ENCODE results near the gene LY6G6C.

Gene LY6G6C

DNA sequence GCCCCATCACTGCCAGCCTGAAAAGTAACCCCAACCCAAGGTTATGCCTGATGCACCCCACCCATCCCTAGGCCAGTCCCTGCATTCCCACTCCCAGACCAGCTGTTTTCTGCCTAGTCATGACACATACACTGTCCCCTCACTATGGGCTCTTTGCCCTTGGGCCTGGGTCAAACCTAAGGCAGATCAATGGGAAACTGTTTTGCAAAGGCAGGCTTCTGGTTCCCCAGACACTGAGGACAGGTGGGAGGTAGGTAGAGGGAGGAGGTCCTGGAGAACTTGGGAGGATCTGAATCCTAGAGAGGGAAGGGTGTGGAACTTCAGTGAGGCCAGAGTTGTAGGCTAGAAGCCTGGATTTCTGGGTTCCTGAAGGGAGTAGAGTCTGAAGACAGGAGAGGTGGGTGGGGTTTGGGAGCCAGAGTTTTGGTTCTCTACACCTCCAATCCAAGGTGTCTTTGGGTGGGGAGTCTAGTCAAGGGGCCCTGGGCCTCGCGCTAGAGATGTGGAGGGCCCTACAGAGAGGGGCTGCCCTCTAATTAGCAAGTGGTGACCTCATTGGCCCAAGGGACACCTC, 12.8 kb upstream of the LY6G6C start:
- Histone ChIP-seq H3K27me3 (replicated peaks; ENCODE audit: control insufficient read depth, insufficient read depth, low read length, poor library complexity, severe bottlenecking) (no peaks in the 10 kb centered on the region), H3K36me3 (ENCODE audit: control insufficient read depth, insufficient read depth, low read length) (peaks cover 21% of the 10 kb centered on the region), H3K4me3 (ENCODE audit: insufficient read depth, low read depth, low read length, poor library complexity, severe bottlenecking) (peak overlapping the region; percentile 66), H3K9me3 (ENCODE audit: control insufficient read depth, low read length) (no peaks in the 10 kb centered on the region), H3K27ac (ENCODE audit: insufficient read depth, low read length, poor library complexity, severe bottlenecking) (peak overlapping the region; percentile 85), H3K4me1 (ENCODE audit: control insufficient read depth, insufficient read depth, low read length, poor library complexity, severe bottlenecking) (peaks cover 50% of the 10 kb centered on the region)
- DNase-seq, result peak in 1 of 3 donors; percentile 51

DNA sequence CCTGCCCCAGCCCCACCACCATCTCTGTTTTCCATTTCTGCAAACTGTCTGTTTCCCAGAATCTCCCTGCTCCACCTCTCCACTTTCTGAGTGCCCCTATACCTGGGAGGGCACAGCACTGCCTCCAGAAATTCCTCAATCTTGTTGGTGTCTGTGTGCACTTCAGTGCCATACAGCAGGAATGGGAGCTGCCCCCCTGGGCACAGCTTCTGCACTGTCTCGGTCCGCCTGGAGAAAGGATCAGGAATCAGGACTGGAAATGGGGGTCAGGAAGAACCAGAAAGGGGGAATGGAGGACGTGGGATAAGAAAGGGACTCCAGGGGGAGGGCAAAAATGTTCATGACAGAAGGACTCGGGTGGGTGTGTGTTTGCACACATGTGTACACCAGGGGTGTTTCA, 12.2 kb upstream of the LY6G6C start:
- Histone ChIP-seq H3K4me1 (ENCODE audit: control insufficient read depth, insufficient read depth, low read length, poor library complexity, severe bottlenecking) (peaks cover 50% of the 10 kb centered on the region), H3K27me3 (replicated peaks; ENCODE audit: control insufficient read depth, insufficient read depth, low read length, poor library complexity, severe bottlenecking) (no peaks in the 10 kb centered on the region), H3K9me3 (ENCODE audit: control insufficient read depth, low read length) (no peaks in the 10 kb centered on the region), H3K27ac (ENCODE audit: insufficient read depth, low read length, poor library complexity, severe bottlenecking) (peak overlapping the region; percentile 85), H3K36me3 (ENCODE audit: control insufficient read depth, insufficient read depth, low read length) (peaks cover 21% of the 10 kb centered on the region), H3K4me3 (ENCODE audit: insufficient read depth, low read depth, low read length, poor library complexity, severe bottlenecking) (no peak overlapping the region)
- no peak for DNase-seq

DNA sequence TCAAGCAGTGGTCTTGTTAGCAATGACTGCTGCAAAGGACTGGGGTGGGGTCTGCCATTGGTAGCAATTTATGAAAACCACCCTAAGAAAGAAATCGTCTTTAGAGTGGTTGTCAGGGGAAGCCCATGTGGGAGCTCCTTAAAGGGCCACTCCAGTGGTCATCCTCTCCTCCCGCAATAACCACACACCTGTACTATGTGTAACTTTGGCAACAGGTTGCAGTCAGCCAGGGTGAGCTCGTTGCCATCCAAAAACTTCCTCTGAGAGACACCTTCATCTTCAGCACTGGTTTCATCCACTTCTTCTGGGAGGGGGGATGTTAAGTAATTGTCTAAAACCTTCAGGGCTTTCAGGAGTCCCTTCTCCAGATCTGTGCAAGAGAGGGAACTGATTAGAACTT, 10.5 kb upstream of the LY6G6C start:
- H3K4me3 ChIP-seq (ENCODE audit: insufficient read depth, low read depth, low read length, poor library complexity, severe bottlenecking), result no peak overlapping the region
- H3K9me3 ChIP-seq (ENCODE audit: control insufficient read depth, low read length), result no peaks in the 10 kb centered on the region
- H3K27me3 ChIP-seq (replicated peaks; ENCODE audit: control insufficient read depth, insufficient read depth, low read length, poor library complexity, severe bottlenecking), result no peaks in the 10 kb centered on the region
- no peak overlapping the region for H3K27ac ChIP-seq (ENCODE audit: insufficient read depth, low read length, poor library complexity, severe bottlenecking)
- peaks cover 21% of the 10 kb centered on the region for H3K36me3 ChIP-seq (ENCODE audit: control insufficient read depth, insufficient read depth, low read length)
- peaks cover 37% of the 10 kb centered on the region for H3K4me1 ChIP-seq (ENCODE audit: control insufficient read depth, insufficient read depth, low read length, poor library complexity, severe bottlenecking)
- DNase-seq, result no peak

DNA sequence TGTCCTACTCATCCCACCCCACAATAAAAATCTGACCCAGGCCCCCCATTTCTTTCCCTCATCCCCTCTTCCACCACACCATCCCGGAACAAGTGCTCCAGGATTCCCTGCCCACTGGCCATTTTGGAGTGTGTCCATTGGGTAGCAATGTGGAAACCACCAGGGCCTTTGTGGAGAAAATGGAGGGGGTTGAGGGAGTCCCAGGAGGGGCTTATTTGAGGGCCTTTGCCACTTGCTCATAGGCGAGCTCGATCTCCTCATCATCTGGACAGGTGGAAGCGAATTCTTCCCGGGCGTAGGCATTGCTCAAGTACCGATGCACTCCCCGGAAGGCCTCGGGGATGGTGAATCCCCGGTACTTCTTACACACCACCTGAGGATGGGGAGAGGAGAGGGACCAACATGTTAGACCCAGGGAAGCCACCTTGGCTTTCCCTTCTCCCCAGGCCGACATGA, 9.1 kb upstream of the LY6G6C start:
- Histone ChIP-seq H3K27me3 (replicated peaks; ENCODE audit: control insufficient read depth, insufficient read depth, low read length, poor library complexity, severe bottlenecking) (no peaks in the 10 kb centered on the region), H3K27ac (ENCODE audit: insufficient read depth, low read length, poor library complexity, severe bottlenecking) (peak overlapping the region; percentile 67), H3K4me1 (ENCODE audit: control insufficient read depth, insufficient read depth, low read length, poor library complexity, severe bottlenecking) (peaks cover 31% of the 10 kb centered on the region), H3K36me3 (ENCODE audit: control insufficient read depth, insufficient read depth, low read length) (peaks cover 21% of the 10 kb centered on the region), H3K4me3 (ENCODE audit: insufficient read depth, low read depth, low read length, poor library complexity, severe bottlenecking) (no peak overlapping the region), H3K9me3 (ENCODE audit: control insufficient read depth, low read length) (no peaks in the 10 kb centered on the region)
- DNase-seq, result no peak

DNA sequence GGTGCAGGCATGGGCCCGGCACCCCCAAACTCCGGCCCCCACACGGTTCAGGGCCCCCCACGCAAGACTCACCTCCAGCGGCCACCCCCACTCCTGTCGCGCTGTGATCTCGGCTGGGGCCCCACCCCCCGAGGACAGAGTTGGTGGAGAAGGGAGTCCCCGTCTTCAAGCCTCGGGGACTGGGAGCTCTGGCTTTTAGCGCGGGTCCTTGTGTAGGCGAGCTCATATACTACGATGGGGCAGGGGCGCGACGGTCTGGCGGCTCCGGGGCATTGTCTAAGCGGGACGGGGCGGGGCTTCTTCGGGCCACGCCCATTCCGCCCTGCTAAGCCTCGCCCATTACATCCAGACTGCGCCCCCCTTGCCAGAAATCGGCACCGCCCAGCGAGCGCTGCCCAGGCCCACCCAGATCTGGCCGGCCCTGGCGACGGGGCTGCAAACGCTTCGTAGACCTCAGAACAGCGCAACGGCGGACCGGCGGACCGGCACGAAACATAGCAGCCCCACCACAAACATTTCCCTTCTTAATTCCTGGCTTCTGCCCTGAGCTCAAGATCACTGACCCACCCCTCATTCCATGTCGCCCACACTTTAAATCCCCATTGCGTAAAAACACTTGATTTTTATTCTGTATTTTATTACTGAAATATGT, 8.6 kb upstream of the LY6G6C start:
- Histone ChIP-seq H3K27me3 (replicated peaks; ENCODE audit: control insufficient read depth, insufficient read depth, low read length, poor library complexity, severe bottlenecking) (no peaks in the 10 kb centered on the region), H3K9me3 (ENCODE audit: control insufficient read depth, low read length) (no peaks in the 10 kb centered on the region), H3K27ac (ENCODE audit: insufficient read depth, low read length, poor library complexity, severe bottlenecking) (peak overlapping the region; percentile 67), H3K4me1 (ENCODE audit: control insufficient read depth, insufficient read depth, low read length, poor library complexity, severe bottlenecking) (peaks cover 31% of the 10 kb centered on the region), H3K36me3 (ENCODE audit: control insufficient read depth, insufficient read depth, low read length) (peaks cover 21% of the 10 kb centered on the region), H3K4me3 (ENCODE audit: insufficient read depth, low read depth, low read length, poor library complexity, severe bottlenecking) (peak overlapping the region; percentile 72)
- DNase-seq, result peak; percentile 56 to 60 (median 57)

DNA sequence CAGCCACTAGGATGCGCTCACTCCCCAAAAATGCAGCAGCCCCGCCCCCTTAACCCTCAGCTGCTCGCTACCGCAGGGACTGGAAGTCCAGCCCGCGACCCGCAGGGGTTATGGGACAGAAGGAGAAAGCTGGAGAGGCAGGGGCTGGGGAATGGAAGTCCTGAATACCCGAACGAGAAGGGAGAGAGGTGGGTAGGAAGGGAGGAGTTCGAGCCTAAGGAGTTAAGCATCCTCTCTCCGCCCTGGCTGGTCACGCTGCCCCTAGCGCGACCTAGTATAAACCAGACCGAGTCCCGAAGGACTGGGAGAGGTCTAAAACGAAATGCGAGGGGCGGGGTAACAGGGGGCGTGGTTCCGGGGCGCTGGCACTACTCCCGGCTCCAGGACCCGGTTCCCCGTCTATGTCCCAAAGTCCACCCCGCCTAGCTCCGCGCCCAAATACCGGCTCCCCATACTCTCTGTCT, 8.0 kb upstream of the LY6G6C start:
- H3K4me3 ChIP-seq (ENCODE audit: insufficient read depth, low read depth, low read length, poor library complexity, severe bottlenecking), result peak overlapping the region; percentile 72
- no peaks in the 10 kb centered on the region for H3K27me3 ChIP-seq (replicated peaks; ENCODE audit: control insufficient read depth, insufficient read depth, low read length, poor library complexity, severe bottlenecking)
- H3K27ac ChIP-seq (ENCODE audit: insufficient read depth, low read length, poor library complexity, severe bottlenecking), result peak overlapping the region; percentile 67
- peak; percentile 58 to 76 (median 66) for DNase-seq
- peaks cover 26% of the 10 kb centered on the region for H3K4me1 ChIP-seq (ENCODE audit: control insufficient read depth, insufficient read depth, low read length, poor library complexity, severe bottlenecking)
- no peaks in the 10 kb centered on the region for H3K9me3 ChIP-seq (ENCODE audit: control insufficient read depth, low read length)
- peaks cover 21% of the 10 kb centered on the region for H3K36me3 ChIP-seq (ENCODE audit: control insufficient read depth, insufficient read depth, low read length)

DNA sequence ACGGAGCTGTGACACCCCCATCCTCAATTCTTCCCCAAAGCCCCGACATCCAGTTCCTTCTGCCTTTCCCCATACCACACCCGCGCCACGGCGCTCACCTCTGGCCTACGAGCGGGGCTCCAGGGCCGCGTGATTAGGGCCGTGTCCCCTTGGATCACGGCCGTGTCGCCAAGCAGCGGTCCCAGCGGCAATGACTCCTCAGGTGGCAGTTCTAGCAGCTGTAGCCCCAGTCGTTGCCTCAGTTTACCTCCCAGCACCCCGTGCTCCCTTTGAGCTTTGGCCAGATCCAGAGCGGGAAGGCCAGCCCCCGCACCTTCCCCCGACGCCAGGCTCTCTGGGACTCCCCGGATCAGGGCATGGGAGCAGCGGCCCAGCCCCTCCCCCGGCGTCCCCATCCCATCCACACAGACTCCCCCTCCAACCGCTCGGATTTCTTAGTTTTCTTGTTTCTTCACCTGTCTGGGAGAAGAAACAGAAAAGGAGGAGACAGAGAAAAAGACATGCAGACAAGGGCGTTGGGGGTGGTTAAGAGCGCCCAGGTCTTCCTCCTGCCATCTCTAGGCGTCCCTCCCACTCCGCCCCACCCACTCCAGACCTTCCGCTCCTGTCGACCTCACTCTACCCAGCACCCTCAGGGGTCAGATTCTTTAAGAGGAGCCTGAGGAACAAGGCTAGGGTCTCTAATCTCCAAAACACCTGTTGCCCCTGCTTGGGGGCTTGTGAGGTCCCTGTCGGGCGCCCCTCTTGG, 7.4 kb upstream of the LY6G6C start, which contains the start of gene DDAH2:
TSS of gene DDAH2 (minus strand) at position 533 of the 748 bp plus-strand sequence. CDS start at position 395, 138 bp downstream.
- no peaks in the 10 kb centered on the region for H3K9me3 ChIP-seq (ENCODE audit: control insufficient read depth, low read length)
- H3K4me3 ChIP-seq (ENCODE audit: insufficient read depth, low read depth, low read length, poor library complexity, severe bottlenecking), result peak within 1 kb of the TSS; percentile 72
- peak within 1 kb of the TSS; percentile 67 for H3K27ac ChIP-seq (ENCODE audit: insufficient read depth, low read length, poor library complexity, severe bottlenecking)
- H3K36me3 ChIP-seq (ENCODE audit: control insufficient read depth, insufficient read depth, low read length), result peaks cover 21% of the 10 kb centered on the region
- no peak for DNase-seq
- H3K27me3 ChIP-seq (replicated peaks; ENCODE audit: control insufficient read depth, insufficient read depth, low read length, poor library complexity, severe bottlenecking), result no peaks in the 10 kb centered on the region
- H3K4me1 ChIP-seq (ENCODE audit: control insufficient read depth, insufficient read depth, low read length, poor library complexity, severe bottlenecking), result peaks cover 20% of the 10 kb centered on the region

DNA sequence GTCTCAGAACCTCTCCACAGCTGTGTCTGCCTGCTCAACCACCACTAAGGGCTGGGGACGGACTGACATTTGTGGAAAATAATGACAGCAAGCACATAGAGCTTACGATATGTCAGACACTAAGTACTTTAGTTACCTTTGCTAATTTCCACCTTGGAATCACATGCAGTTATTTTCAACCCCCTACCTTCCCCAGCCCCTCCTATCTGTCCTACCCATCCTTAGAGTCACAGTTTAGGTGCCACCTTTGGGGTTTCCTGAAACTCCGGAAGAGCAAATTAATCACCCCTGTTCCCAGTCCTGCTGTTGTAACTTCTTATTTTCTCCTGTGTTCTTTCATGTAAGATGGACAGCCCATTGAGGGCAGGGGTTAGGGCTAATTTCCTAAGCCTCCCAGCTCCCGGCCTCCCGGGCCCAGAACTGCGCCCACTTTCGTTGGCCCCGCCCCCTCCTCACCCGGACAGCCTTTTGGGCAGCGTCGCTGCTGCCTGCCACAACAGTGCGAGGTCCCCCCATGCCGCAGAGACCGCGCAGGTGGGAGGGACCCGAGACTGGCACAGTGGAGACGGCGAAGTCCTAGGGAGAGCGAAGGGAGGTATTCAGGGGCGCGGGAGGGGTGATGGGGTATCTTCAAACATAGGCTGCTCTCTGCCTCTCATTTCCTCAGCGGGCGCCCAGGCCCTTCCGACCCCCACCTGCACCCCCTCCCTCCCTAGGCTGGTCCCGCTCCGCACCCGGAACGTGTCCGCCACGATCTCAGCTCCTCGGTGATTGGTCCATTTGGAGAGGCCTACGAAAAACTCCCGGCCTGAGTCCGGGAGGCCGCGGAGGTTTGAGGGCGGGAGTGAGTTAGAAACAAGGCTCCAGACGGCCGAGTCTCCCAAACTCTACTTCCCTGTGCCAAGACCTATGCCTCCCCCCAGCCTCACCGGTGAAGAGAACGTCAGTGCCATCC, 6.4 kb upstream of the LY6G6C start:
- Histone ChIP-seq H3K4me3 (ENCODE audit: insufficient read depth, low read depth, low read length, poor library complexity, severe bottlenecking) (no peak overlapping the region), H3K9me3 (ENCODE audit: control insufficient read depth, low read length) (no peaks in the 10 kb centered on the region), H3K27me3 (replicated peaks; ENCODE audit: control insufficient read depth, insufficient read depth, low read length, poor library complexity, severe bottlenecking) (no peaks in the 10 kb centered on the region), H3K36me3 (ENCODE audit: control insufficient read depth, insufficient read depth, low read length) (peaks cover 12% of the 10 kb centered on the region), H3K27ac (ENCODE audit: insufficient read depth, low read length, poor library complexity, severe bottlenecking) (no peak overlapping the region), H3K4me1 (ENCODE audit: control insufficient read depth, insufficient read depth, low read length, poor library complexity, severe bottlenecking) (peaks cover 16% of the 10 kb centered on the region)
- DNase-seq, result no peak

DNA sequence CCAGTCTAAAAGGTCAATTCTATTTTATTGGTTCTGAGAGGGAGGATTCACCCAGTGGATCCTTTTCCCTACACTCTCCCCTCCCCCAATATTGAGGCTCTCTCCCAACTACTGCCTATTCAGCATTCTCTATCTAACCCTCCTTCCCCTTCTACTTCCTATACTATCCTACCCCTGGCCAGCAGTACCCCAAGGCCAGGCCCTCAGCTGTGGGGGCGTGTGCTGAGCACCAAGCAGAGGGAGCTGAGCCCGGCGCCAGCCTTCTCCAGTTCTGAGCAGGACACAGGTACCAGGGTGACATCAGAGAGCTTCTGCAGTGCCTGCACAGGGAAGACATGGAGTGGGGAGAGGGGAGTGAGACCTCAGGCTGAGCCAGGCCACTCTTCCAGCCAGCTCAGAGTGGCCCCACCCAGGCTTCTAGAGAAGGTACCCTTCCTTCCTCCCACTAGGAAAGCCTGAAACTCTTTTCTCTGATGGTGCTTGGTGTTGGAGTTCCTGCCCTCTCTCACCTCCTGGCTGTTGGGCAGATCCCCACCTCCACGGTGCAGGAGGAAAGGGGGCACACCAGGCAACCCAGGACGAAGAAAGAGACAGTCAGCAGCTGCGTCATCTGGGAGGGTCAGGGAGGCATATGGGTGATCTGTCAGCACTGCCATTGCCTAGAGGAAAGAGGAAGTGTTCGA, 5.6 kb upstream of the LY6G6C start:
- no peak overlapping the region for H3K4me3 ChIP-seq (ENCODE audit: insufficient read depth, low read depth, low read length, poor library complexity, severe bottlenecking)
- peaks cover 16% of the 10 kb centered on the region for H3K4me1 ChIP-seq (ENCODE audit: control insufficient read depth, insufficient read depth, low read length, poor library complexity, severe bottlenecking)
- H3K27me3 ChIP-seq (replicated peaks; ENCODE audit: control insufficient read depth, insufficient read depth, low read length, poor library complexity, severe bottlenecking), result no peaks in the 10 kb centered on the region
- H3K27ac ChIP-seq (ENCODE audit: insufficient read depth, low read length, poor library complexity, severe bottlenecking), result no peak overlapping the region
- no peaks in the 10 kb centered on the region for H3K9me3 ChIP-seq (ENCODE audit: control insufficient read depth, low read length)
- DNase-seq, result no peak
- peaks cover 8% of the 10 kb centered on the region for H3K36me3 ChIP-seq (ENCODE audit: control insufficient read depth, insufficient read depth, low read length)
